ENCODE data around the gene FAM83F. TPM values are rescaled to one million over a fixed set of nuclear protein-coding genes. Genes with fewer than 3 reads are reported as not detected.
"Not testable (repeated sequence)": the region's sequence is repeated elsewhere in the genome, so short reads cannot be mapped to it uniquely, and the experiment has no call there.

Gene FAM83F
- total and polyA plus RNA-seq, 2 donors (not counting 1 experiment from before 2014, with no cell fraction given) = 0.10 TPM; not detected in 1

DNA sequence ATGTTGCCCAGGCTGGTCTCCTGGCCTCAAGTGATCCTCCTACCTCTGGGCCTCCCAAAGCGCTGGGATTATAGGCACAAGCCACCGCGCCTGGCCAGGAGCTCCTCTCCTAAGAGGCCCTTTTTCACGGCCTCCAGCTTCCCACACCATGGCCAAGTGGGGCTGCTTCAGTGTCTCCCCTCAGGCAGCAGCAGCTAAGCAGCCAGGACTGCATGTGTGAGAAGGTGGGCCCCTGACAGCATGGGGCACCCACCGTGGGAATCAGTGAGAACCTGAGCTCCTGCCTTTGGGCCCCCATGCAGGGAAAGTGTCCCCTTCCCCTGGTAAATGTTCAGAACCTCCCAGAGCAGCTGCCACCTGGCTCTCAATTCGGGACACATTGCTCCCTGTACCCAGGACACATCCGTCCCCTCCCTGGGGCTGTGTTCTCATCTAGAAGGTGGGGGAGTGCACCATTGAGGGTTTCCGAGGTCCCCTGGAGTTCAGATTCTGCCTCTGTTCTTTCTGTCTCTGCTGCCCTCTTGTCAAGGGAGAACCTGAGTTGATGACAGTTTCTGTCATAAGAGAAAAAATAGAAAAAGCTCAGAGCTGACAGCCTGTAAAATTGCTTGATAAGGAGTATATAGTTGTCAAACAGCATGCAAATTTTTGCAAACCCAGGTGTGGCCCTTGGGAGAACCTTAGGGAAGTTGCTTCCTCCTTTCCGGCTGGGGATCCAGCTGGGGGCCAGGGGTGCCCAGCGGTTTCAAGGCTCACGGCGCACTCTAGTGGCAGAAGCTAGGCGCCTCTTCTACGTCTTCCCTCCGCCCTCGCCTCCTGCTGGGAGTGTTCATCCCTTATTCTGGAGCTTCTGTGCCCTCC is 29.7 kb downstream of the FAM83F start:
- Histone ChIP-seq H4K20me1 (ENCODE audit: control insufficient read depth, insufficient read depth, low read length, poor library complexity, severe bottlenecking) (no peaks in the 10 kb centered on the region), H3K27me3 (replicated peaks in 1 of 4; ENCODE audit: control extremely low read depth in 1 of 4, control insufficient read depth in 3 of 4, insufficient read depth in 4 of 4, low read length in 3 of 4) (peaks cover 0 to 3% (median 0%) of the 10 kb centered on the region in 4 experiments), H3K27ac (ENCODE audit: low read length in 2 of 2) (no peak overlapping the region), H2AFZ (ENCODE audit: insufficient read depth, low read depth, low read length, poor library complexity, severe bottlenecking) (no peak overlapping the region), H3K4me3 (ENCODE audit: control extremely low read depth in 1 of 5, extremely low read depth in 1 of 5, insufficient read depth in 1 of 5, low read depth in 2 of 5, low read length in 4 of 5) (no peak overlapping the region), H3K9me3 (ENCODE audit: control extremely low read depth in 1 of 3, control insufficient read depth in 2 of 3, insufficient read depth in 1 of 3, low read length in 2 of 3) (no peaks in the 10 kb centered on the region), H3K79me2 (ENCODE audit: control insufficient read depth, insufficient read depth, low read length) (no peaks in the 10 kb centered on the region), H3K4me2 (replicated peaks; ENCODE audit: low read depth, low read length, poor library complexity, severe bottlenecking) (peak overlapping the region; percentile 35), H3K36me3 (replicated peaks in 1 of 2; ENCODE audit: control extremely low read depth in 1 of 2, control insufficient read depth in 1 of 2, extremely low read depth in 1 of 2, insufficient read depth in 2 of 2, low read length in 1 of 2) (no peaks in the 10 kb centered on the region), H3K9ac (ENCODE audit: low read length) (no peak overlapping the region), H3K4me1 (ENCODE audit: control insufficient read depth in 2 of 2, insufficient read depth in 2 of 2, low read length in 2 of 2) (peaks cover 7 to 8% of the 10 kb centered on the region in 2 donors)
- 37% methylated on average over 15 of the region's 16 CpGs for WGBS (ENCODE audit: insufficient coverage)
- peaks cover 7% of the 10 kb centered on the region for H3K27me3 Mint-ChIP-seq
- peaks cover 5% of the 10 kb centered on the region for H3K4me1 Mint-ChIP-seq
- H3K9me3 Mint-ChIP-seq (ENCODE audit: insufficient read depth) = no peaks in the 10 kb centered on the region
- peak; percentile 77 for DNase-seq
- intact Hi-C loops (cut with micrococcal nuclease) = loop anchor here (1.0 to 5.0 kb wide), 2 partner anchors 72 to 490 kb away; no protein-coding TSS in a partner anchor
- ChIA-PET CTCF (interaction anchor here (0.6 to 11.1 kb wide), 75 partner anchors 9 to 854 kb away, joined by 3 to 328 read pairs (median 4); partner anchors contain the start of genes ATF4, MIEF1, RPS19BP1 and TAB1), POLR2A (interaction anchor here (0.6 to 2.0 kb wide), 4 partner anchors 55 to 492 kb away, joined by 3 to 10 read pairs (median 3); partner anchors contain the start of gene RPS19BP1)
- ATAC-seq (ENCODE audit: low read depth) = peak; percentile 79
- H3K4me3 Mint-ChIP-seq = no peak overlapping the region
- TF ChIP-seq, protein P1, sequence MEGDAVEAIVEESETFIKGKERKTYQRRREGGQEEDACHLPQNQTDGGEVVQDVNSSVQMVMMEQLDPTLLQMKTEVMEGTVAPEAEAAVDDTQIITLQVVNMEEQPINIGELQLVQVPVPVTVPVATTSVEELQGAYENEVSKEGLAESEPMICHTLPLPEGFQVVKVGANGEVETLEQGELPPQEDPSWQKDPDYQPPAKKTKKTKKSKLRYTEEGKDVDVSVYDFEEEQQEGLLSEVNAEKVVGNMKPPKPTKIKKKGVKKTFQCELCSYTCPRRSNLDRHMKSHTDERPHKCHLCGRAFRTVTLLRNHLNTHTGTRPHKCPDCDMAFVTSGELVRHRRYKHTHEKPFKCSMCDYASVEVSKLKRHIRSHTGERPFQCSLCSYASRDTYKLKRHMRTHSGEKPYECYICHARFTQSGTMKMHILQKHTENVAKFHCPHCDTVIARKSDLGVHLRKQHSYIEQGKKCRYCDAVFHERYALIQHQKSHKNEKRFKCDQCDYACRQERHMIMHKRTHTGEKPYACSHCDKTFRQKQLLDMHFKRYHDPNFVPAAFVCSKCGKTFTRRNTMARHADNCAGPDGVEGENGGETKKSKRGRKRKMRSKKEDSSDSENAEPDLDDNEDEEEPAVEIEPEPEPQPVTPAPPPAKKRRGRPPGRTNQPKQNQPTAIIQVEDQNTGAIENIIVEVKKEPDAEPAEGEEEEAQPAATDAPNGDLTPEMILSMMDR (IDR thresholded peaks at IDR 0.05) = peak; percentile 79
- TF ChIP-seq EZH2 (IDR thresholded peaks at IDR 0.05; ENCODE audit: borderline replicate concordance, insufficient read depth, low read depth, low read length, poor library complexity, severe bottlenecking) = no peak
- no peak overlapping the region for H3K27ac Mint-ChIP-seq

- H3K79me2 ChIP-seq (ENCODE audit: control insufficient read depth, insufficient read depth, low read length); H3K36me3 ChIP-seq (replicated peaks in 1 of 2; ENCODE audit: control extremely low read depth in 1 of 2, control insufficient read depth in 1 of 2, extremely low read depth in 1 of 2, insufficient read depth in 2 of 2, low read length in 1 of 2); H4K20me1 ChIP-seq (ENCODE audit: control insufficient read depth, insufficient read depth, low read length, poor library complexity, severe bottlenecking); H3K9me3 Mint-ChIP-seq (ENCODE audit: insufficient read depth); H3K4me3 Mint-ChIP-seq; H3K4me1 Mint-ChIP-seq; ATAC-seq (ENCODE audit: low read depth); DNase-seq; H3K4me1 ChIP-seq (ENCODE audit: control insufficient read depth in 2 of 2, insufficient read depth in 2 of 2, low read length in 2 of 2); H3K27ac ChIP-seq (ENCODE audit: low read length in 2 of 2); H3K27me3 Mint-ChIP-seq; H3K4me2 ChIP-seq (replicated peaks; ENCODE audit: low read depth, low read length, poor library complexity, severe bottlenecking); H3K27ac Mint-ChIP-seq; H3K4me3 ChIP-seq (ENCODE audit: control extremely low read depth in 1 of 5, extremely low read depth in 1 of 5, insufficient read depth in 1 of 5, low read depth in 2 of 5, low read length in 4 of 5); intact Hi-C loops (cut with micrococcal nuclease); H3K9ac ChIP-seq (ENCODE audit: low read length); H2AFZ ChIP-seq (ENCODE audit: insufficient read depth, low read depth, low read length, poor library complexity, severe bottlenecking); H3K27me3 ChIP-seq (replicated peaks in 1 of 4; ENCODE audit: control extremely low read depth in 1 of 4, control insufficient read depth in 3 of 4, insufficient read depth in 4 of 4, low read length in 3 of 4); H3K9me3 ChIP-seq (ENCODE audit: control extremely low read depth in 1 of 3, control insufficient read depth in 2 of 3, insufficient read depth in 1 of 3, low read length in 2 of 3): not testable (repeated sequence)
- WGBS (ENCODE audit: insufficient coverage) = 66% methylated on average over 4 of the region's 5 CpGs
- ChIA-PET POLR2A (interaction anchor here (0.6 to 2.0 kb wide), 4 partner anchors 56 to 493 kb away, joined by 3 to 10 read pairs (median 3); partner anchors contain the start of gene RPS19BP1), CTCF (interaction anchor here (0.8 to 11.1 kb wide), 73 partner anchors 8 to 854 kb away, joined by 3 to 328 read pairs (median 5); partner anchors contain the start of genes ATF4, MIEF1, RPS19BP1 and TAB1)
Measured at GRCh38 chr22:40025062-40025379, 30.3 kb downstream of the FAM83F start.
